Activated B cell treated with CpG ODN at 0.5 μM for 24 hours (primary cell): ENCODE measurements around the gene EVX2. TPM values are rescaled to one million over a fixed set of nuclear protein-coding genes. Genes with fewer than 3 reads are reported as not detected.

Source experiments
- ATAC-seq: fragments of 200-7000 bp; cut with Tn5 transposase; one replicate; pipeline ENCODE4 v1.10.0; 2021; ENCODE audit warnings: low read depth, mild to moderate bottlenecking, moderate library complexity
- CTCF ChIA-PET: fragments of 350-600 bp; sonication (Branson Sonifier 250); formaldehyde crosslinking; loops from one replicate; lab custom pipeline; 2021; ENCODE audit warnings: antibody characterized with exemption; lab: Charles Lee
- POLR2A ChIA-PET: fragments of 350-600 bp; sonication (Branson Sonifier 250); formaldehyde crosslinking; loops from one replicate; lab custom pipeline; 2021; ENCODE audit warnings: antibody characterized with exemption; lab: Charles Lee
- DNase-seq: peaks from one replicate; pipeline ENCODE4 v3.0.0; 2022
- H3K27ac Mint-ChIP-seq: one replicate; pipeline ENCODE4 v1.8.0; 2020; ENCODE audit warnings: mixed read lengths
- H3K27me3 Mint-ChIP-seq: one replicate; pipeline ENCODE4 v1.8.0; 2021; ENCODE audit warnings: mixed read lengths
- H3K36me3 Mint-ChIP-seq: one replicate; pipeline ENCODE4 v1.8.0; 2021; ENCODE audit warnings: low read depth, mixed read lengths
- H3K4me1 Mint-ChIP-seq: one replicate; pipeline ENCODE4 v1.8.0; 2021; ENCODE audit warnings: mixed read lengths
- H3K4me3 Mint-ChIP-seq: one replicate; pipeline ENCODE4 v1.8.0; 2020; ENCODE audit warnings: mild to moderate bottlenecking, mixed read lengths
- H3K9me3 Mint-ChIP-seq: one replicate; pipeline ENCODE4 v1.8.0; 2020; ENCODE audit warnings: mixed read lengths
- intact Hi-C: fragments of 100-400 bp; cut with micrococcal nuclease; formaldehyde crosslinking; loops from one replicate; pipeline ENCODE4 v1.15.1; 2024
- total RNA-seq: library from RNA; stranded (reverse); gene quantifications from 2 replicates; pipeline ENCODE4 v1.2.3, GENCODE V29; 2022
- TF ChIP-seq, protein P1 (sequence below): fragments of 200-600 bp; IDR thresholded peaks from one replicate; pipeline ENCODE4 v1.8.0; 2022; ENCODE audit warnings: antibody characterized with exemption, mild to moderate bottlenecking

The EVX2 gene
- total RNA-seq, 1 donor from 2014 or later, result not detected

DNA sequence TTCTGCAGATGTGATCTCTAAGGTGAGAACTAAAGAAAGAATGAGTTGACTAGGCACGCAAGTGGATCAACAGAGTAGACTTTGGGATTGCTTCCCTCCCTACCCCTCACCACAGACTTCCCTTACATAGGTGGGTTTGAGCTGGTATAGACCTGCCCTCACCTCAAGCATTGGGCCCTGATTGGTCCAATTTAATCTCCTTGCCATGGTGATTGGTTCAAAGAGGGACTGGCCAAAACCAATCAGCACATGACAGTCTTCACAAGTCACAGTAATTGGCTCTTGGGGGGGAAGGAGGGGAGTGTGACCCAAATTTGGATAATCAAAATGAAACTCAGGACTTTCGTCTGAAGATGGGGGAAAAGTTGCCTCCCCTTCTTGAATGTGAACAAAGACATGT, 45.1 kb downstream of the EVX2 start:
- POLR2A ChIA-PET, result no interaction called here
- TF ChIP-seq, protein P1, sequence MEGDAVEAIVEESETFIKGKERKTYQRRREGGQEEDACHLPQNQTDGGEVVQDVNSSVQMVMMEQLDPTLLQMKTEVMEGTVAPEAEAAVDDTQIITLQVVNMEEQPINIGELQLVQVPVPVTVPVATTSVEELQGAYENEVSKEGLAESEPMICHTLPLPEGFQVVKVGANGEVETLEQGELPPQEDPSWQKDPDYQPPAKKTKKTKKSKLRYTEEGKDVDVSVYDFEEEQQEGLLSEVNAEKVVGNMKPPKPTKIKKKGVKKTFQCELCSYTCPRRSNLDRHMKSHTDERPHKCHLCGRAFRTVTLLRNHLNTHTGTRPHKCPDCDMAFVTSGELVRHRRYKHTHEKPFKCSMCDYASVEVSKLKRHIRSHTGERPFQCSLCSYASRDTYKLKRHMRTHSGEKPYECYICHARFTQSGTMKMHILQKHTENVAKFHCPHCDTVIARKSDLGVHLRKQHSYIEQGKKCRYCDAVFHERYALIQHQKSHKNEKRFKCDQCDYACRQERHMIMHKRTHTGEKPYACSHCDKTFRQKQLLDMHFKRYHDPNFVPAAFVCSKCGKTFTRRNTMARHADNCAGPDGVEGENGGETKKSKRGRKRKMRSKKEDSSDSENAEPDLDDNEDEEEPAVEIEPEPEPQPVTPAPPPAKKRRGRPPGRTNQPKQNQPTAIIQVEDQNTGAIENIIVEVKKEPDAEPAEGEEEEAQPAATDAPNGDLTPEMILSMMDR, result no peak
- no peak for ATAC-seq
- no peak for DNase-seq
- Mint-ChIP-seq H3K27me3 (peaks cover 16% of the 10 kb centered on the region), H3K9me3 (peaks cover 2% of the 10 kb centered on the region), H3K36me3 (no peaks in the 10 kb centered on the region), H3K4me3 (no peak overlapping the region), H3K27ac (no peak overlapping the region), H3K4me1 (no peaks in the 10 kb centered on the region)
- intact Hi-C loops, result no loop called here
- CTCF ChIA-PET, result no interaction called here

DNA sequence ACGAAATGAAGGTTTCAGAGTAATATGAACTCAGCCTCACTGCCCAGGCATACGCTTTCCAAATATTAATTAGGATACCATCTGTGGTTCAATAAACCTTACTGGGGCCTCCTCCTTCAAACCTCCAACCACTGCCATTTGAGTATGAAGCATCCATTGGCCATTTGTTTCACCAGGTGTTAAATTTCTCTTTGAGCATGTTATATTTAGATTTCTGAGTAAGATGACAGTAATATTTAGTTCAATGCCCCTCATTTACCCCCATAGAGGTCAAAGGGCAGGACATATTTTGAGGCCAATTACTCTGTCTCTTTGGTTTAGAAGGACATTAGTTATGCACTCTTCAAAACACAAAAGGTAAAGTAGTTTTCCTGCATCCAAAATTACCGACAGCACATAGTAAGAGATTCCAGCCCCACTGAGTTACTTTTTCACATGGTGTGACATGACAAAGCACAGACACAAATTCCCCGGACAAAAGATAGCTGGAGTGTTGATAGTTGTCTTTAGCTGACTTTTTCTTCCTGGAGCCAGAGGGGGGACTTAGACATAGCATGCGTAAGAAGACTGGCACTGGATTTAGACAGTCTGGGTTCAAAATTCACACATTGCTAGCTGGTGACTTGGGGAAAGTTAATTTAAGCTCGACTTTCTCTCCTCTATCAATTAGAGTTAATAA, 48.6 kb downstream of the EVX2 start:
- no peak overlapping the region for H3K4me3 Mint-ChIP-seq
- ChIA-PET POLR2A (no interaction called here), CTCF (no interaction called here)
- TF ChIP-seq, protein P1, result no peak
- H3K9me3 Mint-ChIP-seq, result no peaks in the 10 kb centered on the region
- H3K4me1 Mint-ChIP-seq, result no peaks in the 10 kb centered on the region
- no peaks in the 10 kb centered on the region for H3K36me3 Mint-ChIP-seq
- no peak overlapping the region for H3K27ac Mint-ChIP-seq
- H3K27me3 Mint-ChIP-seq, result peaks cover 12% of the 10 kb centered on the region
- DNase-seq (no peak), ATAC-seq (no peak)
- intact Hi-C loops, result no loop called here

DNA sequence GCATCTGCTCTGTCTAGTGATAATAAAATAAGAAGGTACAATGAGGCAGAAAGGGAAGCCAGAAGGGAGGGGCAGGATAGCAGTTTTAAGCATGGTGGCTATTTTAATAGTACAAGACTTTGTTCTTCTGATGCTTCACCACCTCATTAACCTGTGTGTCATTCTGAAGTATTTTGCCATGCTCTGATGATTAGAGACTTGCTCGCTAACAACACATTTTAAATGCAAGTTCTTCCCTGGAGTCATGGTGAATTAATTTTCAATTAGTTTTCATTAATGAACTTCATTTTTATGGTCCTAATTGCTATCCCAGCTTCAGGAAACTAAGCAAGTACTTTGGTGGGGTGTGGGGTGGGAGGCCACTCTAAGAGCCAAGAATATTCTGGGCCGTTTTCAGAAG, 56.0 kb downstream of the EVX2 start:
- no peak for ATAC-seq
- no peaks in the 10 kb centered on the region for H3K9me3 Mint-ChIP-seq
- TF ChIP-seq, protein P1, result no peak
- no peaks in the 10 kb centered on the region for H3K36me3 Mint-ChIP-seq
- no peaks in the 10 kb centered on the region for H3K4me1 Mint-ChIP-seq
- no peak overlapping the region for H3K27ac Mint-ChIP-seq
- peaks cover 13% of the 10 kb centered on the region for H3K27me3 Mint-ChIP-seq
- CTCF ChIA-PET, result no interaction called here
- POLR2A ChIA-PET, result no interaction called here
- intact Hi-C loops, result no loop called here
- DNase-seq, result no peak
- no peak overlapping the region for H3K4me3 Mint-ChIP-seq

Other genes with a start within 250 kb of the EVX2 start
- 15.2 TPM in 2 replicates for gene LNPK, start 81.7 kb downstream of the EVX2 start, total RNA-seq
- gene HOXD13, start 8.8 kb upstream of the EVX2 start, total RNA-seq, result not detected in 2 replicates
- gene HOXD12, start 15.8 kb upstream of the EVX2 start, total RNA-seq, result not detected in 2 replicates
- not detected in 2 replicates for gene HOXD11, start 23.3 kb upstream of the EVX2 start, total RNA-seq
- gene HOXD10, start 32.8 kb upstream of the EVX2 start, total RNA-seq, result not detected in 2 replicates
- gene HOXD9, start 38.8 kb upstream of the EVX2 start, total RNA-seq, result not detected in 2 replicates
- gene HOXD8, start 45.7 kb upstream of the EVX2 start, total RNA-seq, result not detected in 2 replicates
- gene HOXD4, start 67.6 kb upstream of the EVX2 start, total RNA-seq, result not detected in 2 replicates
- gene HOXD3, start 73.3 kb upstream of the EVX2 start, total RNA-seq, result not detected in 2 replicates
- not detected in 2 replicates for gene HOXD1, start 104.7 kb upstream of the EVX2 start, total RNA-seq
- gene MTX2, start 185.5 kb upstream of the EVX2 start, total RNA-seq, result 9.7 and 10.4 TPM in 2 replicates